Measurements from ENCODE around the gene SPNS2. TPM values are rescaled to one million over a fixed set of nuclear protein-coding genes. Genes with fewer than 3 reads are reported as not detected.
A peak's percentile ranks its signal among the peaks of the same experiment; 100 is the strongest.

The SPNS2 gene
- total RNA-seq, 2 donors from 2014 or later = 19.2 to 58.0 TPM

DNA sequence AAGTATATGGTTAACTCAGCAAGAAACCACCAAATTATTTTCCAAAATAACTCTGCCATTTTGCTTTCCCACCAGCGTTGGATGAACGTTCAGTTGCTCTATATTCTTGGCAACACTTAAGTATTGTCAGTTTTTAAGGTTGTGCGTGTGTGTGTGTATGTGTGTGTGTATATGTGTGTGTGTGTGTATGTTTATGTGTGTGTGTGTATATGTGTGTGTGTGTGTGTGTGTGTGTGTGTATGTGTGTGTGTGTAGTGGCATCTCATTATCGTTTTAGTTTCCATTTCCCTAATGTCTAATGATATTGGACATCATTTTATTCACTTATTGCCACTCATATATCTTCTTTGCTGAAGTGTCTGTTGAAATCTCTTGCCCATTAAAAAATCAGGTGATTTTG lies 74.4 kb downstream of the SPNS2 start:
- DNase-seq (no peak), ATAC-seq (no peak)
- WGBS, 2 donors = 61 to 63% methylated on average over 4 of the region's 4 CpGs
- no peaks in the 10 kb centered on the region for H3K36me3 ChIP-seq (replicated peaks in 1 of 2; ENCODE audit: insufficient read depth in 1 of 2, low read depth in 2 of 2)
- no peaks in the 10 kb centered on the region for H3K27me3 ChIP-seq
- no peak overlapping the region for H3K4me3 ChIP-seq
- TF ChIP-seq, protein P1, sequence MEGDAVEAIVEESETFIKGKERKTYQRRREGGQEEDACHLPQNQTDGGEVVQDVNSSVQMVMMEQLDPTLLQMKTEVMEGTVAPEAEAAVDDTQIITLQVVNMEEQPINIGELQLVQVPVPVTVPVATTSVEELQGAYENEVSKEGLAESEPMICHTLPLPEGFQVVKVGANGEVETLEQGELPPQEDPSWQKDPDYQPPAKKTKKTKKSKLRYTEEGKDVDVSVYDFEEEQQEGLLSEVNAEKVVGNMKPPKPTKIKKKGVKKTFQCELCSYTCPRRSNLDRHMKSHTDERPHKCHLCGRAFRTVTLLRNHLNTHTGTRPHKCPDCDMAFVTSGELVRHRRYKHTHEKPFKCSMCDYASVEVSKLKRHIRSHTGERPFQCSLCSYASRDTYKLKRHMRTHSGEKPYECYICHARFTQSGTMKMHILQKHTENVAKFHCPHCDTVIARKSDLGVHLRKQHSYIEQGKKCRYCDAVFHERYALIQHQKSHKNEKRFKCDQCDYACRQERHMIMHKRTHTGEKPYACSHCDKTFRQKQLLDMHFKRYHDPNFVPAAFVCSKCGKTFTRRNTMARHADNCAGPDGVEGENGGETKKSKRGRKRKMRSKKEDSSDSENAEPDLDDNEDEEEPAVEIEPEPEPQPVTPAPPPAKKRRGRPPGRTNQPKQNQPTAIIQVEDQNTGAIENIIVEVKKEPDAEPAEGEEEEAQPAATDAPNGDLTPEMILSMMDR (IDR thresholded peaks at IDR 0.05) = no peak
- no peak for TF ChIP-seq POLR2A (IDR thresholded peaks at IDR 0.05)
- H3K9me3 ChIP-seq = no peaks in the 10 kb centered on the region
- no peak overlapping the region for H3K27ac ChIP-seq
- H3K4me1 ChIP-seq = no peaks in the 10 kb centered on the region
- intact Hi-C loops (cut with DNase I) = loop anchor here (5.0 kb wide), 1 partner anchor 49 kb away; no protein-coding TSS in a partner anchor

DNA sequence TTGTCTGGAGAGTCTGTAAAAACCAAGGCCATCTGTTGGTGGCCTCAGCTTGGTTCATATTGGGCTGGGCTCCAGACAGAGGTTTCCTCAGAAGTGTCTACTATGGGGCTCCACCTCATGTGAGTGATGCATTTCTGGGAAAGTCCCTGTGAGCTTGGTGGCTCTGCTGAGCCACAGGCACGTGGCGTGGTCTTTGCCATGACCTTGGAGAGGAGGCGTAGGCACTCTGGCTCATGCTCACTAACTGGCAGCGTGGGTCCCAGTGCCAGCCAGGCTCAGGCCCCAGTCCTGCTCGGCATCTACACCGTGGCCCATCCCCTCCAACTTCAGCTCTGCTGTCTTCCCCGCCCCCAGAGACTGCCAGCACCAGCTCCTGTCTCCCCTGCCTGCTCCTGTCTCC lies 75.0 kb downstream of the SPNS2 start:
- ATAC-seq (peak; percentile 67), DNase-seq (peak in 1 of 4 donors; percentile 39)
- H3K36me3 ChIP-seq (replicated peaks in 1 of 2; ENCODE audit: insufficient read depth in 1 of 2, low read depth in 2 of 2) = no peaks in the 10 kb centered on the region
- no peak overlapping the region for H3K27ac ChIP-seq
- no peaks in the 10 kb centered on the region for H3K27me3 ChIP-seq
- H3K9me3 ChIP-seq = no peaks in the 10 kb centered on the region
- no peak for TF ChIP-seq POLR2A (IDR thresholded peaks at IDR 0.05)
- TF ChIP-seq, protein P1 (IDR thresholded peaks at IDR 0.05) = no peak
- no peak overlapping the region for H3K4me3 ChIP-seq
- 32 to 39% methylated on average over 5 to 7 of the region's 7 CpGs for WGBS, 2 donors
- no peaks in the 10 kb centered on the region for H3K4me1 ChIP-seq
- intact Hi-C loops (cut with DNase I) = loop anchor here (5.0 kb wide), 1 partner anchor 49 kb away; no protein-coding TSS in a partner anchor

DNA sequence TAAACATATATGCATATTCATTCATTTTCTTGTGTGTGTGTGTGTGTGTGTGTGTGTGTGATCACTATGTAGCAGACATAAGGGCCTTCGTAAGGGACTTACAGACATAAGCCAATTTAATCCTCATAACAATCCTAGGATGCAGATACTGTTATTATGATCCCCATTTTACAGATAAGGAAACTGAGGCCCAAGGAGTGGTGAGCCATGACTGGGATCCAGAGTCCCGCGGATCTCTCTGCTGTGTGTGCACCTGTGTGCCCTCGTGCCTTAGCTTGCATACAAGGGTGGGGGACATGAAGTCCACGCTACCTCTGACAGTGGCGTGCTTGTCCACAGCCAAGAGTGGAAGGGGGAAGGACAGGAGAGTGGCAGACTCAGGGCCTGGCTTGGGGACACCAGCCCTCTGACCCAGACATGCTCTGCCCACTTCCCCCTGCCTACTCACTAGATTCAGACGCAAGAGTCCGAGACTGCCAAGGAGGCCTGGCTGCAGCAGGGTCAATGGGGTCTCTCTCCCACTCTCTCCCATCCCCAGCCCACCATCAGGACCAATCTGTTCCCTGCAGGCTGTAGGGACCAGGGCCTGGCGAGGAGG lies 75.9 kb downstream of the SPNS2 start:
- Histone ChIP-seq H3K9me3 (no peaks in the 10 kb centered on the region), H3K4me1 (no peaks in the 10 kb centered on the region), H3K27me3 (no peaks in the 10 kb centered on the region), H3K36me3 (replicated peaks in 1 of 2; ENCODE audit: insufficient read depth in 1 of 2, low read depth in 2 of 2) (no peaks in the 10 kb centered on the region), H3K4me3 (no peak overlapping the region), H3K27ac (no peak overlapping the region)
- 91 to 94% methylated on average over 7 to 9 of the region's 9 CpGs for WGBS, 2 donors
- ATAC-seq = no peak
- no peak for DNase-seq
- no peak for TF ChIP-seq POLR2A (IDR thresholded peaks at IDR 0.05)
- TF ChIP-seq, protein P1 (IDR thresholded peaks at IDR 0.05) = no peak
- intact Hi-C loops (cut with DNase I) = loop anchor here (5.0 kb wide), 1 partner anchor 48 kb away; no protein-coding TSS in a partner anchor

DNA sequence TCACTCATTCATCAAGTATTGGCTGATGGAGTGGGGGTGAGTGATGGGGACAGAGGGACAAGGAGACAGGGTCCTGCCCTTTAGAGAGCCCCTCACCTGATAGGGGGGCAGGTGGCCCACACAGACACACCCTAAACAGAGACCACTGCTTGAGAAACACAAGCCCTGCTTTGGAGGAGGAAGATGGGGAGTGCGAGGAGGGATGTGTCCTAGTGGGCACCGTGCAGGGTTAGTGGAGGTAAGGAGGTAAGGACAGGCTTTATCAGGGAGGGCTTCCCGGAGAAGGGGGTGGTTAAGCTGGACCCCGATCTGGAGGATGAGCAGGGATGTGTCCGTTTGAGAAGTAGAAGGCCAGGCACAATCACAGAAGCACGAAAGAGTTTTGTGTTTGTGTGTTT lies 77.5 kb downstream of the SPNS2 start:
- no peaks in the 10 kb centered on the region for H3K9me3 ChIP-seq
- WGBS, 2 donors = 65 to 67% methylated on average over 6 of the region's 6 CpGs
- H3K27me3 ChIP-seq = no peaks in the 10 kb centered on the region
- TF ChIP-seq, protein P1 (IDR thresholded peaks at IDR 0.05) = no peak
- no peak for TF ChIP-seq POLR2A (IDR thresholded peaks at IDR 0.05)
- ATAC-seq (no peak), DNase-seq (no peak)
- H3K27ac ChIP-seq = no peak overlapping the region
- H3K4me3 ChIP-seq = no peak overlapping the region
- intact Hi-C loops (cut with DNase I) = no loop called here
- H3K4me1 ChIP-seq = no peaks in the 10 kb centered on the region
- no peaks in the 10 kb centered on the region for H3K36me3 ChIP-seq (replicated peaks in 1 of 2; ENCODE audit: insufficient read depth in 1 of 2, low read depth in 2 of 2)

DNA sequence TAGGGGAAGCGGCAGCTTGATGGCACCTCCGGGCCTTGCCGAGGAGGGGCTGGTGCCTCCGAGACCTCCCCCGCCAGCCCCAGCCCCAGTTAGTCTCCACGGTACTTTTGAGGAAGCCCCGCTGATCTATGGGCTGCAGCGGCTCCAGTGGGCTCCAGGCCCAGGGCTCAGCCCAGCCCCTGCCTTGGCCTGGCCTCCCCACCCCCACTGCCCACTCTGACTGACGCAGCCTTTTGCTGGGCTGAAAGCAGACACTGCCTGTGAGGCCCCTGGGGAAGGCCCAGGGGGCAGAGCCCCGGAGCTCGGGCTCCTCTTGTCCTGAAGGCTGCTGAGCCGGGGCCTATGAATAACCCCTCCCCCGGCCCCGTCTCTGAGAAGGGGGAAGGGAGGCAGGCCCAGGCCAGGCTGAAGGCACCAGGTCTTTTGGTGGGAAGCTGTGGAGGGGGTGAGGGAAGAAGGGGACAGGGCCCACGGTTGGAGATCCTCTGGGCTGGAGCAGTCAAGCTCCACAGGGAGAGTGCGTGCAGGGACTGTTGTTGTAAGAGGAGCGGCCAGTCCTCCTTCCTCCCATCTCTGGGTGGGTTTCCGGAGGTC lies 78.1 kb downstream of the SPNS2 start:
- DNase-seq (no peak), ATAC-seq (no peak)
- Histone ChIP-seq H3K4me1 (no peaks in the 10 kb centered on the region), H3K4me3 (no peak overlapping the region), H3K36me3 (replicated peaks in 1 of 2; ENCODE audit: insufficient read depth in 1 of 2, low read depth in 2 of 2) (no peaks in the 10 kb centered on the region), H3K9me3 (no peaks in the 10 kb centered on the region), H3K27me3 (no peaks in the 10 kb centered on the region), H3K27ac (no peak overlapping the region)
- WGBS, 2 donors = 72 to 75% methylated on average over 4 to 18 of the region's 18 CpGs
- TF ChIP-seq POLR2A (IDR thresholded peaks at IDR 0.05) = no peak
- TF ChIP-seq, protein P1 (IDR thresholded peaks at IDR 0.05) = no peak
- intact Hi-C loops (cut with DNase I) = no loop called here

Measured in body of pancreas (tissue), 4 donors.